ENCODE measurements around the gene EML3. TPM values are rescaled to one million over a fixed set of nuclear protein-coding genes. Genes with fewer than 3 reads are reported as not detected.
"Not testable (repeated sequence)": the region's sequence is repeated elsewhere in the genome, so short reads cannot be mapped to it uniquely, and the experiment has no call there.

Gene EML3
- total RNA-seq, 1 experiment from 2014 or later: 88.8 TPM

GRCh38 chr11:62591448-62592145, 21.0 kb downstream of the EML3 start, which contains the start of gene TUT1:
Gene TUT1, minus strand, starts transcription at chr11:62591523. Its CDS starts 38 bp downstream, at chr11:62591485.
- Histone ChIP-seq H3K4me3 (ENCODE audit: low read depth in 2 of 2, low read length in 2 of 2) (peak within 1 kb of the TSS; percentile 74 to 86), H3K27ac (ENCODE audit: low read length) (peak within 1 kb of the TSS; percentile 97), H3K9me3 (ENCODE audit: control insufficient read depth, insufficient read depth, low read depth, low read length) (no peaks in the 10 kb centered on the region), H3K27me3 (ENCODE audit: control insufficient read depth, insufficient read depth, low read length) (no peaks in the 10 kb centered on the region), H3K36me3 (ENCODE audit: control insufficient read depth, insufficient read depth, low read length) (peaks cover 14% of the 10 kb centered on the region), H3K4me1 (ENCODE audit: control insufficient read depth, insufficient read depth, low read length) (peaks cover 24% of the 10 kb centered on the region)
- BruUV-seq (replicated peaks): no TSS peak
- peak; percentile 98 for TF ChIP-seq POLR2AphosphoS5 (IDR thresholded peaks at IDR 0.05; ENCODE audit: low read depth, low read length)
- TF ChIP-seq REST (IDR thresholded peaks at IDR 0.05; ENCODE audit: insufficient read depth in 1 of 2, low read depth in 2 of 2, low read length in 1 of 2): peak; percentile 80 to 85; a peak in 3 of 4 replicates
- TF ChIP-seq CTCF (IDR thresholded peaks at IDR 0.05): no peak
- peak; percentile 84 for TF ChIP-seq TCF7L2 (IDR thresholded peaks at IDR 0.05; ENCODE audit: low read depth, low read length)
- peak; percentile 94 for ATAC-seq
- ChIA-PET CTCF (interaction anchor here (0.6 to 1.0 kb wide), 3 partner anchors 18 to 51 kb away, joined by 3 to 4 read pairs (median 3); partner anchors contain the start of gene EEF1G), POLR2A (interaction anchor here (0.5 to 1.7 kb wide), 12 partner anchors 10 to 960 kb away, joined by 3 to 20 read pairs (median 4); partner anchors contain the start of genes AHNAK, C11orf98, CSKMT and EEF1G)
- DNase-seq (ENCODE audit: low read depth, low spot score): peak; percentile 95
- intact Hi-C loops (cut with micrococcal nuclease; ENCODE audit: unreplicated experiment): no loop called here
- in situ Hi-C loops (cut with HindIII; ENCODE audit: low pct_unique_long_range_greater_than_20kb, low sequenced_read_pairs): no loop called here

DNA sequence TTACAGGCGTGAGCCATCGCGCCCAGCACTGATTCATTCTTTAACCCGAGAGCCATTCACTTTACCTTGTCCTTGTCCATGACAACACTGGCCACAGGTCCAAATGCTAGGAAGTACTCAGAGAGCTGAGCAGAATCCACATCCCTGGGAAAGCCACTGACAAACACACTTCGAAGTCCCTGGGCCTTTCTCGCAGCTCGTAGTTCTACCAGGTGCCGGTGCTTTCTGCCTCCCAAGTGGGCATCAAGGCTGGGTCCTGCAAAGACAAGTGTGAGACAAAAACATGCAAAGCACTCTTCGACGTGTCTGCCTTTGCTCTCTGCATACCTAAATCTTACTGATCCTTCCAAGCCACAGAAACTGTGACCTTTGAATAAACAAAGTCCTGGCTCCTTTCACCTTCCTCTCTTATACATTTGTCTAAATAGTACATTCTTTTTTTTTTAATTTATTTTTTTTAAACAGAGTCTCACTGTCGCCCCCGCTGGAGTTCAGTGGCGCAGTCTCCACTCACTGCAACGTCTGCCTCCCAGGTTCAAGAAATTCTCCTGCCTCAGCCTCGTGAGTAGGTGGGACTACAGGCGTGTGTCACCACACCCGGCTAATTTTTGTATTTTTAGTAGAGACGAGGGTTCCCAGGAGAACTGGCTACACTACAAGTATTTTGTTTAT, 23.5 kb downstream of the EML3 start:
- no peaks in the 10 kb centered on the region for H3K27me3 ChIP-seq (ENCODE audit: control insufficient read depth, insufficient read depth, low read length)
- in situ Hi-C loops (cut with HindIII; ENCODE audit: low pct_unique_long_range_greater_than_20kb, low sequenced_read_pairs): no loop called here
- intact Hi-C loops (cut with micrococcal nuclease; ENCODE audit: unreplicated experiment): no loop called here
- no TSS peak for BruUV-seq (replicated peaks)
- ATAC-seq: no peak
- peaks cover 4% of the 10 kb centered on the region; the same call in 1 of the 2 replicates for H3K36me3 ChIP-seq (ENCODE audit: control insufficient read depth, insufficient read depth, low read length)
- no peak overlapping the region for H3K27ac ChIP-seq (ENCODE audit: low read length)
- H3K4me3 ChIP-seq (ENCODE audit: low read depth in 2 of 2, low read length in 2 of 2): no peak overlapping the region
- no peaks in the 10 kb centered on the region for H3K9me3 ChIP-seq (ENCODE audit: control insufficient read depth, insufficient read depth, low read depth, low read length)
- no peak for DNase-seq (ENCODE audit: low read depth, low spot score)
- ChIA-PET POLR2A (interaction anchor here (0.6 kb wide), 1 partner anchor 12 kb away, joined by 8 read pairs; no protein-coding TSS in a partner anchor), CTCF (no interaction called here)
- H3K4me1 ChIP-seq (ENCODE audit: control insufficient read depth, insufficient read depth, low read length): peaks cover 24% of the 10 kb centered on the region
- TF ChIP-seq TCF7L2 (IDR thresholded peaks at IDR 0.05; ENCODE audit: low read depth, low read length) (no peak), SIN3A (IDR thresholded peaks at IDR 0.05; ENCODE audit: borderline replicate concordance, insufficient read depth, low read depth, low read length) (no peak), CTCF (IDR thresholded peaks at IDR 0.05) (peak; percentile 75)

DNA sequence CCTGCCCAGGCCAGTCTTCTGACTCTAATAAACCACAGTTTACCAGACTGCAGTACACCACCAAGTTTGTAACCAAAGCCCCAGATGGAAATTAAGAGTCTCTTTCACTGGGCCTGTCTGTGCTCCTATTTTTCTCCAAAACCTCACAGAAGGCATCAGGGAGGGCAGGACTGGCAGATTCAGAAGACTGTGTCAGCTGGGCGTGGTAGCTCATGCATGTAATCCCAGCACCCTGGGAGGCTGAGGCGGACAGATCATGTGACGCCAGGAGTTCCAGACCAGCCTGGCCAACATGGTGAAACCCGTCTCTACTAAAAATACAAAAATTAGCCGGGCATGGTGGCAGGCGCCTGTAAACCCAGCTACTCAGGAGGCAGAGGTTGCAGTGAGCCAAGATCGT, 27.2 kb downstream of the EML3 start:
- H3K4me1 ChIP-seq (ENCODE audit: control insufficient read depth, insufficient read depth, low read length); H3K27ac ChIP-seq (ENCODE audit: low read length); in situ Hi-C loops (cut with HindIII; ENCODE audit: low pct_unique_long_range_greater_than_20kb, low sequenced_read_pairs); BruUV-seq (replicated peaks); H3K36me3 ChIP-seq (ENCODE audit: control insufficient read depth, insufficient read depth, low read length); H3K9me3 ChIP-seq (ENCODE audit: control insufficient read depth, insufficient read depth, low read depth, low read length); H3K27me3 ChIP-seq (ENCODE audit: control insufficient read depth, insufficient read depth, low read length); DNase-seq (ENCODE audit: low read depth, low spot score); CTCF ChIA-PET; H3K4me3 ChIP-seq (ENCODE audit: low read depth in 2 of 2, low read length in 2 of 2); POLR2A ChIA-PET; intact Hi-C loops (cut with micrococcal nuclease; ENCODE audit: unreplicated experiment); ATAC-seq: not testable (repeated sequence)

DNA sequence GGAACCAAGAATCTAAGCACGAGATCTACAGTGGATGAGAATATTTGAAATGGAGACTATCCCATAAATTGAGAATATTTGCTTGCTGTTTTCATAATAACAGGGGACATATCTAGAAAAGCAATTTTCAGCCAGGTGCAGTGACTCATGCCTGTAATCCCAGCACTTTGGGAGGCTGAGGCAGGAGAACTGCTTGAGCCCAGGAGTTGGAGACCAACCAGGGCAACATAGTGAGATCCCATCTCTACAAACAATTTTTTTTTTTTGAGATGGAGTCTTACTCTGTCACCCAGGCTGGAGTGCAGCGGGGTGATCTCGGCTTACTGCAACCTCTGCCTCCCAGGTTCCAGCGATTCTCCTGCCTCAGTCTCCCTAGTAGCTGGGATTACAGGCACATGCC, 30.8 kb downstream of the EML3 start:
- CTCF ChIA-PET; H3K36me3 ChIP-seq (ENCODE audit: control insufficient read depth, insufficient read depth, low read length); H3K4me1 ChIP-seq (ENCODE audit: control insufficient read depth, insufficient read depth, low read length); BruUV-seq (replicated peaks); H3K9me3 ChIP-seq (ENCODE audit: control insufficient read depth, insufficient read depth, low read depth, low read length); H3K27ac ChIP-seq (ENCODE audit: low read length); in situ Hi-C loops (cut with HindIII; ENCODE audit: low pct_unique_long_range_greater_than_20kb, low sequenced_read_pairs); H3K27me3 ChIP-seq (ENCODE audit: control insufficient read depth, insufficient read depth, low read length); DNase-seq (ENCODE audit: low read depth, low spot score); H3K4me3 ChIP-seq (ENCODE audit: low read depth in 2 of 2, low read length in 2 of 2); intact Hi-C loops (cut with micrococcal nuclease; ENCODE audit: unreplicated experiment); ATAC-seq: not testable (repeated sequence)
- POLR2A ChIA-PET: interaction anchor here (0.7 kb wide), 1 partner anchor 180 kb away, joined by 3 read pairs; the partner anchor contains the start of gene POLR2G
